HCT116 (cell line): ENCODE results near the gene PCED1A.

Source experiments
- CEBPB ChIP-seq: IDR thresholded peaks from 2 replicates; pipeline ENCODE4 v1.6.1; 2012; ENCODE audit warnings: low read depth
- CTCF ChIP-seq, 3 experiments: fragments of 200-600 bp in 1 of 3; sonication (generic) in 1 of 3; IDR thresholded peaks in 2 of 3; conservative IDR thresholded peaks in 1 of 3; 2 replicates each; pipeline ENCODE4 v1.5.1; 2012 to 2017; ENCODE audit warnings: low read depth in 2 of 3, low read length in 2 of 3, antibody characterized with exemption in 1 of 3, borderline replicate concordance in 1 of 3, control low read depth in 1 of 3, mild to moderate bottlenecking in 1 of 3, mixed read lengths in 1 of 3, mixed run types in 1 of 3, moderate library complexity in 1 of 3; ENCODE audit not compliant: insufficient read depth in 1 of 3
- EZH2 ChIP-seq: fragments of 200-600 bp; sonication (generic); IDR thresholded peaks from 2 replicates; pipeline ENCODE4 v1.6.1; 2017; ENCODE audit warnings: antibody characterized with exemption, mixed run types
- EZH2phosphoT487 ChIP-seq: fragments of 200-600 bp; IDR thresholded peaks from 2 replicates; pipeline ENCODE4 v1.6.1; 2018; ENCODE audit warnings: antibody characterized with exemption, borderline replicate concordance
- FOSL1 ChIP-seq: IDR thresholded peaks from 2 replicates; pipeline ENCODE4 v1.6.1; 2012; ENCODE audit warnings: low read depth
- JUND ChIP-seq: IDR thresholded peaks from 2 replicates; pipeline ENCODE4 v1.6.1; 2012
- POLR2A ChIP-seq: IDR thresholded peaks from 2 replicates; pipeline ENCODE4 v1.7.0; 2011; ENCODE audit warnings: borderline replicate concordance; ENCODE audit not compliant: insufficient read depth, insufficient read length; ENCODE audit errors: extremely low read depth
- POLR2AphosphoS5 ChIP-seq: IDR thresholded peaks from 2 replicates; pipeline ENCODE4 v1.6.1; 2011; ENCODE audit warnings: mild to moderate bottlenecking, low read depth, low read length, moderate library complexity
- REST ChIP-seq: IDR thresholded peaks from 2 replicates; pipeline ENCODE4 v1.6.1; 2012; ENCODE audit warnings: low read depth
- SIN3A ChIP-seq: IDR thresholded peaks from 2 replicates; pipeline ENCODE4 v1.6.1; 2012; ENCODE audit warnings: low read depth
- TCF7L2 ChIP-seq: IDR thresholded peaks from 2 replicates; pipeline ENCODE4 v1.7.0; 2011; ENCODE audit warnings: borderline replicate concordance, inconsistent platforms; ENCODE audit not compliant: insufficient read depth, insufficient read length; ENCODE audit errors: extremely low read depth
- ZNF274 ChIP-seq: fragments of 200-500 bp; sonication (Bioruptor generic); IDR thresholded peaks from 2 replicates; pipeline ENCODE4 v1.6.1; 2014; ENCODE audit warnings: mild to moderate bottlenecking, low read depth, low read length, inconsistent platforms
- TF ChIP-seq, protein P1 (sequence below): IDR thresholded peaks from 2 replicates; pipeline ENCODE4 v1.6.1; 2012

- TF ChIP-seq CTCF (IDR thresholded peaks at IDR 0.05 in 2 of 3, conservative IDR thresholded peaks at IDR 0.05 in 1 of 3; ENCODE audit: borderline replicate concordance in 1 of 3, insufficient read depth in 1 of 3, low read depth in 2 of 3, low read length in 2 of 3) (no peak), POLR2A (no peak), SIN3A (no peak), JUND (no peak), EZH2phosphoT487 (no peak), REST (no peak), EZH2 (no peak), TCF7L2 (no peak), POLR2AphosphoS5 (no peak), FOSL1 (no peak), CEBPB (no peak), ZNF274 (no peak)
- TF ChIP-seq, protein P1, sequence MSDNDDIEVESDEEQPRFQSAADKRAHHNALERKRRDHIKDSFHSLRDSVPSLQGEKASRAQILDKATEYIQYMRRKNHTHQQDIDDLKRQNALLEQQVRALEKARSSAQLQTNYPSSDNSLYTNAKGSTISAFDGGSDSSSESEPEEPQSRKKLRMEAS: no peak
Measured at GRCh38 chr20:2822073-2822472, 18.4 kb downstream of the PCED1A start.
